ENCODE results near the gene ROBO1. TPM values are rescaled to one million over a fixed set of nuclear protein-coding genes. Genes with fewer than 3 reads are reported as not detected.

Gene ROBO1
- total RNA-seq, 1 donor from 2014 or later = 66.5 TPM

DNA sequence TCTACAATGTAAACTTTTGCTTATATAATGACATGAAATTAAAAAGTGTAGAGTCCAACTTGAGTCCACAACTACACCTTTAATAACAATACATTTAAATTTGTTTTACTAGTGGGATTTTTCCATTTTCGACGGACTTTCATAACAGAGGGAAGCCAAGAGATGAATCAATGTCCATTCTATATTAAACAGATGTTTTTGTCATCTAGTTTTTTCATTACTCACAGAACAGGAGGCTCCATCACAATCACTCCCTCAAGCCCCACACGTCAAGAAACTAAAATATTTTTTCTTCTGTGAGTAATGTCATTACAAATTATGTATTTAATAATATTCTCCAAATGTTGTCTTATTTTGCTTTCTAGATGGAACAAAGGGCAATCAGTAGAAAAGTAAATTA, 932.9 kb downstream of the ROBO1 start:
- no peaks in the 10 kb centered on the region for H3K36me3 ChIP-seq
- intact Hi-C loops (cut with DNase I) = no loop called here
- TF ChIP-seq POLR2A (IDR thresholded peaks at IDR 0.05) (no peak), POLR2AphosphoS5 (IDR thresholded peaks at IDR 0.05; ENCODE audit: insufficient read depth in 1 of 2, low read depth in 1 of 2) (no peak)
- TF ChIP-seq, protein P1, sequence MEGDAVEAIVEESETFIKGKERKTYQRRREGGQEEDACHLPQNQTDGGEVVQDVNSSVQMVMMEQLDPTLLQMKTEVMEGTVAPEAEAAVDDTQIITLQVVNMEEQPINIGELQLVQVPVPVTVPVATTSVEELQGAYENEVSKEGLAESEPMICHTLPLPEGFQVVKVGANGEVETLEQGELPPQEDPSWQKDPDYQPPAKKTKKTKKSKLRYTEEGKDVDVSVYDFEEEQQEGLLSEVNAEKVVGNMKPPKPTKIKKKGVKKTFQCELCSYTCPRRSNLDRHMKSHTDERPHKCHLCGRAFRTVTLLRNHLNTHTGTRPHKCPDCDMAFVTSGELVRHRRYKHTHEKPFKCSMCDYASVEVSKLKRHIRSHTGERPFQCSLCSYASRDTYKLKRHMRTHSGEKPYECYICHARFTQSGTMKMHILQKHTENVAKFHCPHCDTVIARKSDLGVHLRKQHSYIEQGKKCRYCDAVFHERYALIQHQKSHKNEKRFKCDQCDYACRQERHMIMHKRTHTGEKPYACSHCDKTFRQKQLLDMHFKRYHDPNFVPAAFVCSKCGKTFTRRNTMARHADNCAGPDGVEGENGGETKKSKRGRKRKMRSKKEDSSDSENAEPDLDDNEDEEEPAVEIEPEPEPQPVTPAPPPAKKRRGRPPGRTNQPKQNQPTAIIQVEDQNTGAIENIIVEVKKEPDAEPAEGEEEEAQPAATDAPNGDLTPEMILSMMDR (IDR thresholded peaks at IDR 0.05) = no peak
- H3K9me3 ChIP-seq = no peaks in the 10 kb centered on the region
- H3K4me3 ChIP-seq = no peak overlapping the region
- no peak for DNase-seq (ENCODE audit: extremely low spot score in 2 of 2)
- no peak overlapping the region for H3K27ac ChIP-seq
- H3K27me3 ChIP-seq = no peaks in the 10 kb centered on the region
- H3K4me1 ChIP-seq = peaks cover 5% of the 10 kb centered on the region

DNA sequence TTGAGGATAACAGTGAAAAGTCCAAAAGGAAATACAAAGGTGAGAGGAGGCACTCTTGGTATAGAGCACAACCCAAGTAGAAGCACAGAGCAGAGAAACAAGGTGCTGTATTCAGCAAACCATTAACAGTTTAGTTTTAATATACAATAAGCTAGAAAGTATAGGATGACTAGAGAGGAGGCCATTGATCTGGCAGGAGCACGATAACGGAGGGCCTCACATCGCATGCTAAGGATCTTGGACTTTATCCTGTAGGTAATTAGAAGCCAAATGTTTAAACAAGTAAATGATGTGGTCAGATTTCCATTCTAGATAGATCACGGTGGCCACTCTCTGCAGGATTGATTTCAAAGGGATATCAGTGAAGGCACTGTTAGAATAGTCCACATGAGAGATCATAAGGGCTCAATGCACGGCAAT, 935.0 kb downstream of the ROBO1 start:
- no peaks in the 10 kb centered on the region for H3K9me3 ChIP-seq
- TF ChIP-seq POLR2AphosphoS5 (IDR thresholded peaks at IDR 0.05; ENCODE audit: insufficient read depth in 1 of 2, low read depth in 1 of 2) = no peak
- TF ChIP-seq POLR2A (IDR thresholded peaks at IDR 0.05) = no peak
- TF ChIP-seq, protein P1 (IDR thresholded peaks at IDR 0.05) = no peak
- intact Hi-C loops (cut with DNase I) = no loop called here
- no peaks in the 10 kb centered on the region for H3K4me1 ChIP-seq
- H3K27ac ChIP-seq = no peak overlapping the region
- no peak overlapping the region for H3K4me3 ChIP-seq
- no peaks in the 10 kb centered on the region for H3K36me3 ChIP-seq
- DNase-seq (ENCODE audit: extremely low spot score in 2 of 2) = no peak
- H3K27me3 ChIP-seq = no peaks in the 10 kb centered on the region

DNA sequence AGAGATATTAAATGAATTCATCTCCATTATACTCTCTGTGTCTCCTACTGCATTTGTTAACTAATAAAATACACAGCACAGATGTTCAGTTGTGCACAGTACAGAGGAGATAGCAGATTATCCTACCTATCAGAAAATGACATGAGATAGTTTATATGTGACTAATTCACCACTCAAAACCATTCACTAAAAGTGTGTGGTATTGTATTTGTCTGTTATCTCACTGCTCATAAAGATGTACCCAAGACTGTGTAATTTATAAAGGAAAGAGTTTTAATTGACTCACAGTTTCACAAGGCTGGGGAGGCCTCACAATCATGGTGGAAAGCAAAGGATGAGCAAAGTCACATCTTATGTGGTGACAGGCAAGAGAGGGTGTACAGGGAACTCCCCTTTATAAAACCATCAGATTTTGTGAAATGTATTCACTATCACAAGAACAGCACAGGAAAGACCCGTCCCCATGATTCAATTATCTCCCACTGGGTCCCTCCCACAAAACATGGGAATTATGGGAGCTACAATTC, 936.3 kb downstream of the ROBO1 start:
- H3K27me3 ChIP-seq = no peaks in the 10 kb centered on the region
- H3K4me1 ChIP-seq = no peaks in the 10 kb centered on the region

DNA sequence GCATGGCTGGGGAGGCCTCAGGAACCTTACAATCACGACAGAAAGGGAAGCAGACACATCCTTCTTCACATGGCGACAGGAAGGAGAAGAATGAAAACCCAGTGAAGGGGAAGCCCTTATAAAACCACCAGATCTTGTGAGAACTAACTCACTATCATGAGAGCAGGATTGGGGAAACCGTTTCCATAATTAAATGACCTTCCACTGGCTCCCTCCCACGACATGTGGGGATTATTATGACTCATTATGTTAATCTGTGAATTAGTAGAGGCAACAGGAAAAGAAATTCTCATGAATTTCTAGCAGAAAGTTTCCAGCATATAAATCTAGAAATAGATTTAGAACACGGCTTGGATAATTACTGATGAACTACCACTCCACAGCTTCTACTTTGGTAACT, 937.3 kb downstream of the ROBO1 start:
- Histone ChIP-seq H3K27me3 (no peaks in the 10 kb centered on the region), H3K9me3 (no peaks in the 10 kb centered on the region), H3K36me3 (no peaks in the 10 kb centered on the region), H3K4me3 (no peak overlapping the region), H3K4me1 (no peaks in the 10 kb centered on the region), H3K27ac (no peak overlapping the region)
- no peak for DNase-seq (ENCODE audit: extremely low spot score in 2 of 2)
- TF ChIP-seq POLR2A (IDR thresholded peaks at IDR 0.05) (no peak), POLR2AphosphoS5 (IDR thresholded peaks at IDR 0.05; ENCODE audit: insufficient read depth in 1 of 2, low read depth in 1 of 2) (no peak)
- TF ChIP-seq, protein P1 (IDR thresholded peaks at IDR 0.05) = no peak
- intact Hi-C loops (cut with DNase I) = no loop called here

More for the DNA sequence above, 936.3 kb downstream of the ROBO1 start:
- no peak for TF ChIP-seq POLR2A (IDR thresholded peaks at IDR 0.05)
- TF ChIP-seq POLR2AphosphoS5 (IDR thresholded peaks at IDR 0.05; ENCODE audit: insufficient read depth in 1 of 2, low read depth in 1 of 2) = no peak
- TF ChIP-seq, protein P1 (IDR thresholded peaks at IDR 0.05) = no peak
- Histone ChIP-seq H3K4me3 (no peak overlapping the region), H3K27ac (no peak overlapping the region), H3K9me3 (no peaks in the 10 kb centered on the region), H3K36me3 (no peaks in the 10 kb centered on the region)
- DNase-seq (ENCODE audit: extremely low spot score in 2 of 2) = no peak
- intact Hi-C loops (cut with DNase I) = no loop called here

DNA sequence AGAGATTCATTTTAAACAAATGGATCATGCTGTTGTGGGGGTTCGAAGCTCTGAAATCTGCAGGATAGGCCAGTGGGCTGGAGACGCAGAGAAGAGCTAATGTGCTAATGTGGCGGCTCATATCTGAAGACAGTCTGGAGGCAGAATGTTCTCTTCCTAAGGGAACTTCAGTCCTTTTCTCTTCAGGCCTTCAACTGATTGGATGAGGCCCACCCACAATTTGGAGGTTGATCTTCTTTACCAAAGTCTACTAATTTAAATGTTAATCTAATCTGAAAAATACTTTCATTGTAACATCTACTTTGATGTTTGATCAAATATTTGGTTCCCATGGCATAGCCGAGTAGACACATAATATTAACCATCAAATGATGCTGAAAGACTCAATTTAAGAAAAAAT, 940.2 kb downstream of the ROBO1 start:
- intact Hi-C loops (cut with DNase I) = no loop called here
- Histone ChIP-seq H3K27ac (no peak overlapping the region), H3K27me3 (no peaks in the 10 kb centered on the region), H3K4me1 (peaks cover 13% of the 10 kb centered on the region), H3K36me3 (no peaks in the 10 kb centered on the region), H3K9me3 (no peaks in the 10 kb centered on the region), H3K4me3 (no peak overlapping the region)
- no peak for DNase-seq (ENCODE audit: extremely low spot score in 2 of 2)
- TF ChIP-seq POLR2AphosphoS5 (IDR thresholded peaks at IDR 0.05; ENCODE audit: insufficient read depth in 1 of 2, low read depth in 1 of 2) = no peak

Data from vagina (tissue), 2 donors.